Measurements from ENCODE around the gene PGLYRP4.

Gene PGLYRP4

DNA sequence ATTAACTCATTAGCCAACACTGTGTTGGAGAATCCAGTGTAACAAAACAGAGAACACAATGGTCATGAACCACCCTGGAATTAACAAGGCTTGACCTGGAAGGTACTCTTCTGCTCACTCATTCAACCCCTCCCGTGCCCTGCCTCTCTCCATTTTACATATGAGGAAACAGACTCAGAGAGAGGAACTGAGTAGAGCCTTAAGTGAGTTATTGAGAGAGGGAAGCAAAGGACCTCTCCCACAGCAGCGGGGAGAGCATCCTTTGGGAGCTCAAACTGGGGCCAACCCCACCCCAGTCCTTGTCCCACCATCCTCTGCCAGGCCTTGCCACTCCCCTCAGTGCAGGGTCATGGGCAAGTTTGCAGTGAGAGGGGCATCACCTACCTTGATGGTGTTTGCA lies 25.4 kb upstream of the PGLYRP4 start:
- no peak for DNase-seq

DNA sequence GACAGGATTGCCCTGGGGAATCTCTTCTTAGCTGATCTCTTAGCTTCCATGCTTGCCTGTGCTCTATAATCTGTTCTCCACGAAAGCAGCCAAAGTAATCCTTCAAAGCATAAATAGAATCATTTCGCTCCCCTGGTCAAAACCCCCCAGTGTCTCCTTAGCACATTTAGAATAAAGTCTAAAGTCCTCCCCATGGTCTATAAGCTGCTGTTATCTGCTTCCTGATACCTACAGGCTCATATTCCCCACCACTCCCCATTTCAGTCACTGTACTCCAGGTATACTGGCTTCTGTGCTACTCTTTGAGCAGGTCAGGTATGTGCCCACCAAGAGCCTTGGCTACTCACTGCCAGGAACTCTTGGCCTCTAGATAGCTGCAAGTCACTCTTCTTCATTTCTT lies 23.9 kb upstream of the PGLYRP4 start:
- DNase-seq: no peak

DNA sequence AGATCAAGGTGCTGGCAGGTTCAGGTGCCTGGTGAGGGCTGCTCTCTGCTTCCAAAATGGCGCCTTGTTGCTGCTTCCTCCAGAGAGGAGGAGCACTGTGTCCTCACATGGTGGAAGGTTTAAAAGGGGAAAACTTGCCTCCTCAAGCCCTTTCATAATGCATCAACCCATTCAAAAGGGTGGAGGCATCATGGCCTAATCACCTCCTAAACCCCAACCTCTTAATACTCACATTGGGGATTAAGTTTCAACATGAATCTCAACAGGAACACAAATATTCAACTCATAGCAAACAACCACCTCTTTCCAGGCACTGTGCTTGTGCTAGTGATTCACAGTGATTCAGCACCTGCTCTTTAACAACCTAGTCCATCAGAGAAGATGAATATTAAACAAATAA lies 22.6 kb upstream of the PGLYRP4 start:
- DNase-seq: no peak

DNA sequence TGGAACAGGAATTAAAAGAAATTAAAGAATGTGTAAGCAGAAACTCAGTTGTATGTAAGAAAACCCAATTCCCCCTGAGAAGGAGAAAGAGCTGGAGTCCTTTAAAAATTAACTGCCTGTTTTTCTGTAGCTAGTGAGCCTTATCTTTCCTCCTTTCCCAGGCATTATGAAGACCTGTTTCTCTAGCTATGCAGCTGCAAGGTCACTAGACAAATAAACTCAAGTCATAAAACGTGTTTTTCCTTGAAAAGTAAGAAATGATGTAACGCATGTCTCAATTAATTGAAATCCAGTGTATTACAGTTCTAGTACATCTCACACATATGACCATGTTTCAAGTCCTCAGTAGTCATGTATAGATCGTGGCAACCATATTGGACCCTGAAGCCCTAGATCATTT lies 21.5 kb upstream of the PGLYRP4 start:
- DNase-seq: no peak

GRCh38 chr1:153368495-153368894 lies 19.9 kb upstream of the PGLYRP4 start:
- no peak for DNase-seq

- DNase-seq: no peak
Observed at GRCh38 chr1:153367090-153367489, 18.4 kb upstream of the PGLYRP4 start.

DNA sequence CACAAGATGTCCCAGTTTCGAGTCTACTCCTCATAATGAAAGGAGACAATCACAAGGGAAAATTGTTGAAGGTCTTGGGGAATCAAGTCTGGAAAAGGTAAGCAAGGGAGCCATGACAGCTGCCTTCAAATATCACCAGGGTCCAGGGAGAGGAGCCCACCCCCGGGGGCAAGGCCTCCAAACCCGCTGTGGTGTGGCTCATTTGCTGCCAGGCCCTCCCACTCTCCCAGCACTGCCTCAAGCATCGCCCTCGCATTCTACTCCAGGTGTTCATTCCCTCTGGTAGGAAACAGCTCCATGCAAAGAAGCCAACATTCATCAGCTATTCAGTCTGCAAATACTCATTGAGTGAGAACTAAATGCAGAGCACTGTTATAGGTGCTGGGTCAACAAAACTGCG lies 17.6 kb upstream of the PGLYRP4 start:
- DNase-seq: no peak

GRCh38 chr1:153365696-153366095 lies 17.1 kb upstream of the PGLYRP4 start:
- no peak for DNase-seq

- no peak for DNase-seq
Observed at GRCh38 chr1:153364766-153365666, 16.4 kb upstream of the PGLYRP4 start.

DNA sequence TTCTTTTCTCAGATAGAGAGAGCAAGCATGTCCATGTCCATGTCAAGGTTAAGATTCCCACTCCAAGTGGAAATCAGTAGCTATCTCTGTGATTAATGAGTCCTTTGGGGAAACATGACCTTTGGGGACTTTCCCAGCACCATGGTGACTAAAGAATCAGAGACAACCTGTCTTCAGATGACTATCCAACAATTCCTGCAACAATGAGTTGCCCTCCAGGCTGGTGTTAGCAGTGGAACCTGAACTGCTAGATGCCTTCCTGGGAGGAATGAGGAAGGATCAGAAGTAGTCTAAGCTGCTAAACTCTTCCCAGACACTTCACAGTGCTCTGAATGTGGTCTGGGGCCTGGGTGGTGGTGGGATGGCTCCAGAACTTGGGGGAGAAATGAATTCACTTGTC lies 15.5 kb upstream of the PGLYRP4 start:
- no peak for DNase-seq

- DNase-seq: no peak
Observed at GRCh38 chr1:153363641-153364040, 15.0 kb upstream of the PGLYRP4 start.

DNA sequence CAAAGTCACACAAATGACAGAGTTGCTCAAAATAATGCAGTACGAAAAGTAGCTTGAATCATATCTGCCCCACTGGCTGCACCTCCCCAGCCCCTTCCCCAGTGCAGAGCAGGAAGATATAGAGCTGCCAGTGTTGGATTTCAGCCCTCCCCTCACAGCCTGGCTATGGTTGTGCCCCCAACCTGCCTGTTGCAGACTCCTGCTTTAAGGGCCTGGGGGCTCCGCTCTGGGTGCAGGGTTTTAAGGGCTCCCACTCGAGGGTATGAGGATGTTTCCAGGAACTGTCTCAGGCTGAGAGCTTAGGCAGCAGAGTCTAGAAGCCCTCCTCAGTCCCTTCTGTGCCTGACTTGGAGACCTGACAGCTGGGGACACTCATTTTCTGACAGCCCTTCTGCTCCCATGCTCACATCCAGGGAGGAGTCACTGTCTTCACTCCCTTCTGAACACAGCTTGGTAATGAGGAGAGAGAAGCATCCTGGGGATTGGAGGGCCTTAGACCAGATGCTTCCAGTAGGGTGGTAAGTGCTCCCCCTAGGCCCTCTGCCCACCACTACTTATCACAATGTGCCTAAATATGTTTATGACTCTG lies 13.6 kb upstream of the PGLYRP4 start:
- no peak for DNase-seq

GRCh38 chr1:153361480-153362109 lies 13.0 kb upstream of the PGLYRP4 start:
- no peak for DNase-seq

GRCh38 chr1:153360592-153361479 lies 12.2 kb upstream of the PGLYRP4 start:
- no peak for DNase-seq

- no peak for DNase-seq
Observed at GRCh38 chr1:153360190-153360589, 11.5 kb upstream of the PGLYRP4 start.

- DNase-seq: no peak
Observed at GRCh38 chr1:153359241-153359640, 10.6 kb upstream of the PGLYRP4 start.

DNA sequence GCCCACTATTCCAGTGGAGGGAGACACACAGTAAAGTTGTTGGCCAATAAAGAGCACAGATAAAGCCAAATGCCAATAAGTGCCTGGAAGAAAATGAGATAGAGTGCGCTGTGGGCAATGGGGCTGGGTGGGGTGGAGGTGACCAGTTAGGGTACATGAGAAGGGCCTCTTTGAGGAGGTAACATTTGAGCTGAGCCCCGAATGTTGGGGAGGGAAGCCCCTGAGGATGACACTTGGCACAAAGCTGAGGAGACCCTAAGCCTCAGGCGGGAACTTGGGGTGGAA lies 10.0 kb upstream of the PGLYRP4 start:
- no peak for DNase-seq

DNA sequence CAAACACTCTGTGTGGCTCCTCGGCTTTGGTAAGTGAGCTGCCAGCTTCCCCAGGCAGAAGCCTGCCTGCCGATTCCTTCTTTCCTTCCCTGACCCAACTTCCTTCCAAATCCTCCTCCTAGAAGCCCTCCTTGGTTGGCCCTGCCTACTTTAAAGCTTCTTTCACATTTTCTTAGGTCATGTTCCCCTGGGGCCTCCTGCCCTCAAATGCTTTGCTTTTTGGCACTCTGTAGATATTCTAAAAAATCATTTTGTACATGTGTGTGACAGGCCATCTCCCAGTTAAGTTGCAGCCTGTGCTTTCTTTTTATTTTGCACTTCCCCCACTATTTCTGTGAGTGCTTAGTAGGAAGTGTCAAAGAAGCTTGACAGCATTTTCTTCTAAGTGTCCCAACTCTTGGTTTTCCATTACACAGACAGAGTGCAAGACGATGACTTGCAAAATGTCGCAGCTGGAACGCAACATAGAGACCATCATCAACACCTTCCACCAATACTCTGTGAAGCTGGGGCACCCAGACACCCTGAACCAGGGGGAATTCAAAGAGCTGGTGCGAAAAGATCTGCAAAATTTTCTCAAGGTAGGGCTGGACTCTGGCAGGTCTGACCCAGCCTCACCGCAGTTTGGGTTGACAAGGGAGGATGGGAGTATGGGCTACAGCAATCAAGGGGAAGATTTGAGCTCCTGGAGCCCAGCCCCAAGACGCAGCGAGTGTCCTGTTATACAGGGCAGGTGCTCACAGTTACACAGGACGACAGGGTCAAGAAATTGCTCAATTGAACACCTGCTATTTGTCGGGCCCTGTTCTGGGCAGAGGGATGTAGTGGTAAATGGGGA lies 9.4 kb upstream of the PGLYRP4 start, which contains the start of gene S100A9:
TSS of gene S100A9 (plus strand) at position 2 of the 838 bp plus-strand sequence. CDS start at position 432, 430 bp downstream.
- DNase-seq: no peak

DNA sequence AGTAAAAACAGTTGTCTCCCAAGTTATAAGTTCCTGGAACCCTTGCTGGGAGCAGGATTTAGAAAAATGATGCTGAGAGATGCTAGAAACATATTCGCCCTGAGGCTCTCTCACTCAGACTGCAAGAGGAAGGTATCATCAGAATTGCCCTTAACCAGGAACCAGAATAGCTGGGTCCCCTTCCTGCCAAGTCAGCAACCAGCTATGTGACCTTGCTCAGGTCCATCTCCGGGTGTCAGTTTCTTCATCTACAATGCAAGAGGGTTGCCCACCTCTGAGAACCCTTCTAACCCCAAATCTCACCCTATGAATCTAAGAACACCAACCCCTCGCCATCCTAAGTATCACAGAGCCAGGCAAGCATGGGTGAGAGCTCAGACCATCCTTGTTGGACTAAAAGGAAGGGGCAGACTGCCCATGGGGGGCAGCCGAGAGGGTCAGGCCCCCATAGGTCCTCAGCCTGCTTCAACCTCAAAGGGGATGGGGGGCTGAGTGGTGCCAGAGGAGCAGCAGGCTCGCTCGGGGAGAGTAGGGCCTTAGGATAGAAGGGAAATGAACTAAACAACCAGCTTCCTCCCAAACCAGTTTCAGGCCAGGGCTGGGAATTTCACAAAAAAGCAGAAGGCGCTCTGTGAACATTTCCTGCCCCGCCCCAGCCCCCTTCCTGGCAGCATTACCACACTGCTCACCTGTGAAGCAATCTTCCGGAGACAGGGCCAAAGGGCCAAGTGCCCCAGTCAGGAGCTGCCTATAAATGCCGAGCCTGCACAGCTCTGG lies 8.6 kb upstream of the PGLYRP4 start:
- no peak for DNase-seq

GRCh38 chr1:153356392-153357075 lies 7.9 kb upstream of the PGLYRP4 start:
- no peak for DNase-seq

All from fibroblast of skin of right biceps (primary cell).